IMR-90 (cell line): Measurements from ENCODE around the gene CYSLTR2. TPM values are rescaled to one million over a fixed set of nuclear protein-coding genes. Genes with fewer than 3 reads are reported as not detected.

Experiments
- ATAC-seq: fragments of 200-7000 bp; cut with Tn5 transposase; 2 replicates; pipeline ENCODE4 v1.9.1; 2020; ENCODE audit warnings: low read depth, mild to moderate bottlenecking, moderate library complexity
- BruUV-seq: library from RNA; stranded (reverse); fragments of 400-500 nt; replicated peaks from 2 replicates; lab custom pipeline; 2021; lab: Mats Ljungman, UMichigan
- CTCF ChIA-PET: fragments of 300-600 bp; formaldehyde crosslinking; extraction: SDS; loops from one replicate; lab custom pipeline; 2021; ENCODE audit warnings: antibody characterized with exemption; lab: Yijun Ruan, JAX
- POLR2A ChIA-PET: fragments of 300-600 bp; sonication (Branson Sonifier 250); formaldehyde crosslinking; loops from one replicate; lab custom pipeline; 2022; ENCODE audit warnings: antibody characterized with exemption; ENCODE audit not compliant: unreplicated experiment; lab: Charles Lee
- DNase-seq: peaks from one replicate; pipeline ENCODE4 v3.0.0; 2013
- H2AFZ ChIP-seq: replicated peaks from 2 replicates; pipeline ENCODE3; 2013; ENCODE audit warnings: low read length, mild to moderate bottlenecking; ENCODE audit not compliant: poor library complexity
- H2AK5ac ChIP-seq: 2 replicates; pipeline ENCODE4 v1.6.1; 2013; ENCODE audit warnings: low read depth, low read length, inconsistent platforms
- H2AK9ac ChIP-seq: replicated peaks from 2 replicates; pipeline ENCODE3; 2013; ENCODE audit warnings: mild to moderate bottlenecking, low read depth, low read length, moderate library complexity; ENCODE audit not compliant: poor library complexity
- H2BK120ac ChIP-seq: 2 replicates; pipeline ENCODE4 v1.6.1; 2013; ENCODE audit warnings: low read depth, low read length, inconsistent platforms
- H2BK15ac ChIP-seq: 3 replicates; pipeline ENCODE4 v1.6.1; 2013; ENCODE audit warnings: low read depth, low read length, inconsistent platforms
- H2BK20ac ChIP-seq: 2 replicates; pipeline ENCODE4 v1.6.1; 2013; ENCODE audit warnings: low read depth, mild to moderate bottlenecking, inconsistent platforms, low read length, moderate library complexity
- H2BK5ac ChIP-seq: 2 replicates; pipeline ENCODE4 v1.6.1; 2013; ENCODE audit warnings: mild to moderate bottlenecking, low read depth, low read length, inconsistent platforms; ENCODE audit not compliant: poor library complexity, severe bottlenecking
- H3K14ac ChIP-seq: replicated peaks from 2 replicates; pipeline ENCODE4 v1.6.1; 2013; ENCODE audit warnings: low read depth, low read length, inconsistent platforms
- H3K18ac ChIP-seq: 2 replicates; pipeline ENCODE4 v1.6.1; 2013; ENCODE audit warnings: low read depth, low read length, control low read depth
- H3K23ac ChIP-seq: 2 replicates; pipeline ENCODE4 v1.6.1; 2013; ENCODE audit warnings: low read depth, low read length, inconsistent platforms
- H3K27ac ChIP-seq: 2 replicates; pipeline ENCODE4 v1.5.1; 2013; ENCODE audit warnings: mild to moderate bottlenecking, control low read depth, low read length; ENCODE audit not compliant: insufficient read depth
- H3K27me3 ChIP-seq: 2 replicates; pipeline ENCODE4 v1.6.1; 2013; ENCODE audit warnings: low read length; ENCODE audit not compliant: control insufficient read depth, insufficient read depth
- H3K36me3 ChIP-seq: 2 replicates; pipeline ENCODE4 v1.6.1; 2013; ENCODE audit warnings: low read length, mixed read lengths; ENCODE audit not compliant: control insufficient read depth, insufficient read depth
- H3K4ac ChIP-seq: 2 replicates; pipeline ENCODE4 v1.6.1; 2013; ENCODE audit warnings: low read depth, low read length, inconsistent platforms
- H3K4me1 ChIP-seq: 2 replicates; pipeline ENCODE4 v1.6.1; 2013; ENCODE audit warnings: low read length, mixed read lengths; ENCODE audit not compliant: control insufficient read depth, insufficient read depth
- H3K4me2 ChIP-seq: 2 replicates; pipeline ENCODE4 v1.6.1; 2013; ENCODE audit warnings: low read depth, mild to moderate bottlenecking, control low read depth, low read length, moderate library complexity
- H3K4me3 ChIP-seq: 2 replicates; pipeline ENCODE4 v1.5.1; 2013; ENCODE audit warnings: low read depth, mild to moderate bottlenecking, control low read depth, low read length, moderate library complexity; ENCODE audit not compliant: insufficient read depth
- H3K56ac ChIP-seq: 2 replicates; pipeline ENCODE4 v1.6.1; 2013; ENCODE audit warnings: low read length, inconsistent platforms; ENCODE audit not compliant: insufficient read depth; ENCODE audit errors: extremely low read depth
- H3K79me1 ChIP-seq, 2 experiments: 2 replicates each; pipeline ENCODE4 v1.6.1; 2013; ENCODE audit warnings: low read length in 2 of 2, inconsistent platforms in 1 of 2, low read depth in 1 of 2
- H3K9ac ChIP-seq: 2 replicates; pipeline ENCODE4 v1.6.1; 2013; ENCODE audit warnings: low read depth, low read length, control low read depth
- H3K9me1 ChIP-seq: 2 replicates; pipeline ENCODE4 v1.6.1; 2013; ENCODE audit warnings: low read length, inconsistent platforms; ENCODE audit not compliant: insufficient read depth
- H3K9me3 ChIP-seq: 2 replicates; pipeline ENCODE4 v1.6.1; 2013; ENCODE audit warnings: low read length; ENCODE audit not compliant: control insufficient read depth, insufficient read depth
- H4K20me1 ChIP-seq: 2 replicates; pipeline ENCODE4 v1.6.1; 2013; ENCODE audit warnings: low read length, inconsistent platforms; ENCODE audit not compliant: insufficient read depth
- H4K5ac ChIP-seq: 2 replicates; pipeline ENCODE4 v1.6.1; 2013; ENCODE audit warnings: mild to moderate bottlenecking, low read depth, low read length, control low read depth
- H4K8ac ChIP-seq, 2 experiments: 2 replicates each; pipeline ENCODE4 v1.6.1; 2013; ENCODE audit warnings: low read depth in 2 of 2, low read length in 2 of 2, control low read depth in 1 of 2, inconsistent platforms in 1 of 2
- H4K91ac ChIP-seq: 2 replicates; pipeline ENCODE4 v1.6.1; 2013; ENCODE audit warnings: low read depth, low read length, inconsistent platforms; ENCODE audit not compliant: insufficient read depth
- CEBPB ChIP-seq: IDR thresholded peaks from 2 replicates; pipeline ENCODE4 v1.6.1; 2012; ENCODE audit warnings: low read depth, low read length, improper control_type of control experiment
- CHD1 ChIP-seq: IDR thresholded peaks from 2 replicates; pipeline ENCODE4 v1.6.1; 2012; ENCODE audit warnings: low read depth, low read length, improper control_type of control experiment
- CTCF ChIP-seq: conservative IDR thresholded peaks from 2 replicates; pipeline ENCODE4 v1.5.1; 2012; ENCODE audit warnings: mild to moderate bottlenecking, low read depth, low read length, improper control_type of control experiment
- ELK1 ChIP-seq: fragments of 150-350 bp; IDR thresholded peaks from 2 replicates; pipeline ENCODE4 v1.6.1; 2016; ENCODE audit warnings: low read depth, mild to moderate bottlenecking, low read length, moderate library complexity, borderline replicate concordance
- MAFK ChIP-seq: IDR thresholded peaks from 2 replicates; pipeline ENCODE4 v1.6.1; 2012; ENCODE audit warnings: low read depth, low read length, improper control_type of control experiment
- MAZ ChIP-seq: IDR thresholded peaks from 2 replicates; pipeline ENCODE4 v1.6.1; 2012; ENCODE audit warnings: low read depth, mild to moderate bottlenecking, low read length, improper control_type of control experiment, moderate library complexity, borderline replicate concordance
- MXI1 ChIP-seq: IDR thresholded peaks from 2 replicates; pipeline ENCODE4 v1.6.1; 2012; ENCODE audit warnings: low read depth, mild to moderate bottlenecking, low read length, moderate library complexity, borderline replicate concordance
- POLR2A ChIP-seq: IDR thresholded peaks from 2 replicates; pipeline ENCODE4 v1.6.1; 2012; ENCODE audit warnings: mild to moderate bottlenecking, low read depth, low read length
- RAD21 ChIP-seq: IDR thresholded peaks from 2 replicates; pipeline ENCODE4 v1.6.1; 2012; ENCODE audit warnings: low read length, improper control_type of control experiment
- RCOR1 ChIP-seq: IDR thresholded peaks from 2 replicates; pipeline ENCODE4 v1.6.1; 2012; ENCODE audit warnings: mild to moderate bottlenecking, low read length, improper control_type of control experiment; ENCODE audit not compliant: insufficient replicate concordance
- RFX5 ChIP-seq: IDR thresholded peaks from 2 replicates; pipeline ENCODE4 v1.8.0; 2012; ENCODE audit warnings: low read depth, mild to moderate bottlenecking, low read length, moderate library complexity
- SMC3 ChIP-seq: fragments of 150-350 bp; IDR thresholded peaks from 2 replicates; pipeline ENCODE4 v1.6.1; 2016; ENCODE audit warnings: low read depth, mild to moderate bottlenecking, antibody characterized with exemption, low read length, moderate library complexity
- WGBS, 2 experiments: methylation state at CpG; one replicate each; pipeline versions ENCODE4 v1.1.5 to v1.1.7; 2013; ENCODE audit warnings: missing lambda C conversion rate in 2 of 2; ENCODE audit not compliant: insufficient read length in 1 of 2; ENCODE audit errors: extremely low coverage in 2 of 2; 5-methylcytosine and 5-hydroxymethylcytosine counted together
- dilution Hi-C: fragments of 300-500 bp; cut with HindIII; formaldehyde crosslinking; loops from one replicate; pipeline ENCODE4 v1.14.3; 2018; ENCODE audit warnings: low sequenced_read_pairs; ENCODE audit not compliant: unreplicated experiment
- in situ Hi-C: fragments of 300-500 bp; cut with MboI; formaldehyde crosslinking; loops from 3 replicates; pipeline ENCODE4 v1.14.3; 2019; ENCODE audit warnings: low sequenced_read_pairs, inconsistent platforms, mixed read lengths
- intact Hi-C: fragments of 100-400 bp; cut with micrococcal nuclease; formaldehyde crosslinking; loops from 2 replicates; pipeline ENCODE4 v1.10.0; 2022
- polyA plus RNA-seq, 3 experiments: library from polyadenylated mRNA; depleted of rRNA; stranded (reverse); fragments of >200 nt; gene quantifications; 2 replicates each; pipeline ENCODE4 v1.2.3, GENCODE V29; 2012; ENCODE audit warnings: low replicate concordance in 1 of 3
- total RNA-seq: library from RNA; depleted of rRNA; stranded (reverse); fragments of >200 nt; gene quantifications from 2 replicates; pipeline ENCODE4 v1.2.3, GENCODE V29; 2012
- TF ChIP-seq, protein P1 (sequence below): fragments of 150-350 bp; IDR thresholded peaks from 2 replicates; pipeline ENCODE4 v1.6.1; 2017; ENCODE audit warnings: mild to moderate bottlenecking, antibody characterized with exemption, low read length, low read depth

The CYSLTR2 gene
- total and polyA plus RNA-seq, 2 of the 4 experiments (the other 2 are of a cell fraction), result not detected

GRCh38 chr13:48749144-48749543 is 95.4 kb downstream of the CYSLTR2 start:
- peaks cover 5% of the 10 kb centered on the region; the same call in 1 of the 2 replicates for H3K9me1 ChIP-seq
- POLR2A ChIA-PET, result no interaction called here

More at GRCh38 chr13:48749144-48749543, 95.4 kb downstream of the CYSLTR2 start:
- CTCF ChIA-PET, result interaction anchor here (0.8 to 1.7 kb wide), 3 partner anchors 13 to 156 kb away, joined by 3 to 4 read pairs (median 3); no protein-coding TSS in a partner anchor
- H3K14ac ChIP-seq, result no peak overlapping the region
- H4K5ac ChIP-seq, result no peak overlapping the region
- TF ChIP-seq RFX5 (no peak), ELK1 (no peak), MXI1 (no peak), CTCF (no peak), RCOR1 (no peak), CHD1 (no peak), MAFK (no peak), CEBPB (no peak), SMC3 (no peak), POLR2A (no peak), MAZ (no peak), RAD21 (no peak)
- TF ChIP-seq, protein P1, sequence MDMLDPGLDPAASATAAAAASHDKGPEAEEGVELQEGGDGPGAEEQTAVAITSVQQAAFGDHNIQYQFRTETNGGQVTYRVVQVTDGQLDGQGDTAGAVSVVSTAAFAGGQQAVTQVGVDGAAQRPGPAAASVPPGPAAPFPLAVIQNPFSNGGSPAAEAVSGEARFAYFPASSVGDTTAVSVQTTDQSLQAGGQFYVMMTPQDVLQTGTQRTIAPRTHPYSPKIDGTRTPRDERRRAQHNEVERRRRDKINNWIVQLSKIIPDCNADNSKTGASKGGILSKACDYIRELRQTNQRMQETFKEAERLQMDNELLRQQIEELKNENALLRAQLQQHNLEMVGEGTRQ, result no peak
- H3K9me3 ChIP-seq, result no peaks in the 10 kb centered on the region
- WGBS, 2 experiments, result 86% methylated on average over 1 of the region's 4 CpGs; no CpG with 5 or more reads in 1 of the 2 experiments
- no peak overlapping the region for H2BK5ac ChIP-seq
- no peaks in the 10 kb centered on the region for H3K36me3 ChIP-seq
- peaks cover 8% of the 10 kb centered on the region for H3K4me1 ChIP-seq
- BruUV-seq, result no TSS peak
- no peak overlapping the region for H3K9ac ChIP-seq
- H3K27me3 ChIP-seq, result no peaks in the 10 kb centered on the region
- no peak overlapping the region for H2AK9ac ChIP-seq
- in situ Hi-C loops (no loop called here), dilution Hi-C loops (no loop called here), intact Hi-C loops (no loop called here)
- H3K18ac ChIP-seq, result no peak overlapping the region
- no peak overlapping the region for H2BK120ac ChIP-seq
- DNase-seq, result peak; percentile 70
- H3K56ac ChIP-seq, result no peak overlapping the region
- H2BK15ac ChIP-seq, result no peak overlapping the region
- H3K23ac ChIP-seq, result no peak overlapping the region
- H2AFZ ChIP-seq, result no peak overlapping the region
- no peak overlapping the region; the same call in 1 of the 2 replicates for H4K91ac ChIP-seq
- no peak overlapping the region for H2BK20ac ChIP-seq
- ATAC-seq, result peak; percentile 19
- H4K20me1 ChIP-seq, result no peaks in the 10 kb centered on the region
- no peak overlapping the region for H4K8ac ChIP-seq
- H2AK5ac ChIP-seq, result peak overlapping the region; percentile 38; the same call in 1 of the 2 replicates
- H3K4ac ChIP-seq, result no peak overlapping the region
- H3K4me2 ChIP-seq, result no peak overlapping the region
- H3K4me3 ChIP-seq, result no peak overlapping the region
- no peaks in the 10 kb centered on the region for H3K79me1 ChIP-seq
- H3K27ac ChIP-seq, result 0 out of 2 replicates have a peak overlapping the region, but pooled peaks have one; percentile 11
